Large intestine (tissue), 3 donors: ENCODE results near the gene CD24. TPM values are rescaled to one million over a fixed set of nuclear protein-coding genes. Genes with fewer than 3 reads are reported as not detected.
A peak's percentile ranks its signal among the peaks of the same experiment; 100 is the strongest.
"Not testable (repeated sequence)": the region's sequence is repeated elsewhere in the genome, so short reads cannot be mapped to it uniquely, and the experiment has no call there.

ENCODE experiments used
- DNase-seq, 2 donors: peaks; one replicate each; pipeline versions ENCODE4 v3.0.0 to v3.0.0-alpha.2; 2013
- H3K27ac ChIP-seq: one replicate; pipeline ENCODE4 v1.5.1; 2013; ENCODE audit warnings: low read length
- H3K27me3 ChIP-seq: 2 replicates; pipeline ENCODE4 v1.6.1; 2013; ENCODE audit warnings: low read length; ENCODE audit not compliant: control insufficient read depth, insufficient read depth
- H3K36me3 ChIP-seq: 2 replicates; pipeline ENCODE4 v1.6.1; 2013; ENCODE audit warnings: low read length; ENCODE audit not compliant: control insufficient read depth, insufficient read depth
- H3K4me1 ChIP-seq: one replicate; pipeline ENCODE4 v1.6.1; 2013; ENCODE audit warnings: low read length; ENCODE audit not compliant: control insufficient read depth, insufficient read depth
- H3K4me3 ChIP-seq: one replicate; pipeline ENCODE4 v1.5.1; 2013; ENCODE audit warnings: low read length
- H3K9me3 ChIP-seq: one replicate; pipeline ENCODE4 v1.6.1; 2013; ENCODE audit warnings: mild to moderate bottlenecking, low read depth, low read length, moderate library complexity; ENCODE audit not compliant: control insufficient read depth
- WGBS: methylation state at CpG from one replicate; pipeline ENCODE4 v1.1.5; 2013; ENCODE audit warnings: low lambda C conversion rate; ENCODE audit not compliant: insufficient coverage; 5-methylcytosine and 5-hydroxymethylcytosine counted together
- polyA plus RNA-seq: library from polyadenylated mRNA; unstranded; fragments of 120-200 nt; gene quantifications from one replicate; pipeline ENCODE4 v1.2.1, GENCODE V29; 2013

Gene CD24
- polyA plus RNA-seq, 1 donor = 135 TPM

GRCh38 chr6:106989737-106990136 lies 15.2 kb upstream of the CD24 start:
- H3K36me3 ChIP-seq, H3K27me3 ChIP-seq, H3K4me3 ChIP-seq, H3K4me1 ChIP-seq, H3K9me3 ChIP-seq, H3K27ac ChIP-seq, DNase-seq: not testable (repeated sequence)
- no CpG with 5 or more reads among the region's 3 CpGs for WGBS

DNA sequence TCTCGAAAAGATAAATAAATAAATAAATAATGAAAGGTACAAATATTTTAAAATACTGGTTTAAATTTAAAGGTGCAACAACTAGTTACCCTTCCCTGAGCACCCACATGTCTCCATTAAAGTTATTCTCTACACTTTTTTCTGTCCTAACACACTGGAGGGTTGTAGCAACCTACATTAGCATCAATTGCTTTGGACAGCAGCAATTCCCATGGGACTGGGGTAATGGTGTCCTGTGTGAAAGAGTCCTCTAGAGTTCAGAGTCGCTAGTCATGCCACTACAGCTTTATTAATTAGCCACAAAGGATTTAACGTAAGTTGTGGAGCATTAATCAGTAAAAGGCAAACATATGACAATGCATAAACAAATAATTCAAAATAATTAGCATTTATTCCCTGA lies 14.1 kb upstream of the CD24 start:
- Histone ChIP-seq H3K27me3 (no peaks in the 10 kb centered on the region), H3K27ac (no peak overlapping the region), H3K9me3 (no peaks in the 10 kb centered on the region), H3K36me3 (no peaks in the 10 kb centered on the region), H3K4me3 (no peak overlapping the region), H3K4me1 (no peaks in the 10 kb centered on the region)
- 83% methylated on average over 2 of the region's 3 CpGs for WGBS
- no peak for DNase-seq

DNA sequence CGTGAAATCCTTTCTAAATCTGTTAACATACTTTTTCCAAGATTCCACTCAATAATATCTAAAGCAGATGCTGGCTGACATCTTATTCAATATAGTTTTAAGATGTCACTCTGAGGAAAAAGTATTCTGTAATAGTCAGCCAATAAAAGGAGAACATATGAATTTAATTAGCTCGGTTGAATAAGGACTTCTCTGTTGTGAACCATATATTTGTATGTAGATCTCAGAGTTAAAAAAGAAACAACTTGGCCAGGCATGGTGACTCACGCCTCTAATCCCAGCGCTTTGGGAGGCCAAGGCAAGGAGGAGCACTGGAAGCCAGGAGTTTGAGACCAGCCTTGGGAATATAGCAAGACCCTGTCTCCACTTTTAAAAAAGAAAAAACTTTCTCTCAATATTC lies 7.4 kb upstream of the CD24 start:
- Histone ChIP-seq H3K9me3 (no peaks in the 10 kb centered on the region), H3K27ac (no peak overlapping the region), H3K36me3 (no peaks in the 10 kb centered on the region), H3K27me3 (no peaks in the 10 kb centered on the region), H3K4me1 (no peaks in the 10 kb centered on the region), H3K4me3 (no peak overlapping the region)
- DNase-seq = no peak
- 100% methylated on average over 1 of the region's 4 CpGs for WGBS

DNA sequence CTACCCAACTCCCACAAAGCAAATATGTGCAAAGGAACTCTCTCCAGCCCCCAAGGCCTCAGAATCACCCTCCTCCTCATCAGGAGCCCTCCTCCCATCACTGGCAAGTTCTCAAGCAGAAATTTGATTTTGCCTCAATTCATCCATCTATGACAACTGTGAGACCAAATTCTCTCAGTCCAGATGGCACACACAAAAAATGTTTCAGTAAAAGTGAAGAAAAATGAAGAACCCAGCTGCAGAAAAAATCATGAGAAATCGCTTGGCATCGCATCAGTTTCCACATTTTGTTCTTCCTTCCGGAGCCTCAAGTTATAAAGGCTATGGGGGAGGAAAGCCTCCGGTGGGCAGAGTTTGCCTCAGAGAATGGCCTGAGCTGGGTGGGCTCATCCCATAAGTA lies 6.4 kb upstream of the CD24 start:
- Histone ChIP-seq H3K4me1 (no peaks in the 10 kb centered on the region), H3K27ac (no peak overlapping the region), H3K9me3 (no peaks in the 10 kb centered on the region), H3K36me3 (no peaks in the 10 kb centered on the region), H3K4me3 (no peak overlapping the region), H3K27me3 (peaks cover 3% of the 10 kb centered on the region)
- DNase-seq = no peak
- WGBS = no CpG with 5 or more reads among the region's 4 CpGs

DNA sequence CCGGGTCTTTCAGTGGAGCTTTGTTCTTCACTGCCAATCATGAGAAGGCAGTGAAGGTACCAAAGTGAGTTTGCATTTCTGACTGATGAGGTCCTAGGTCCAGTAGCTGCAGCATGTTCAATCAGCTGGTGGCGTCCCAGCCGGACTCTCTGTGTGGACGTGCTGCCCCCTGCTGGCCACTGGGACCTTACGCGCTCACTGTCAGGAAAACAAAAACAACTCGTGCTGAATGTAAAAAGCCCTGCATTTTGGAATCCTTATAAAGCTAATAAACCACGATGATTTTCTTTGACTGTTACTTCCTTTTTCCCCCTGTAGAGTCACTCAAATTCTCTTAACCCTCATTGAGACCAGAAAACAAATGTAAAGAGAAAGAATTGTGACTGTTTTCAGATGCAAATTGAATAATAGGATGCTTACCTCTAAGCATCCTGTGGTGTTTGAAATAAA lies 4.9 kb upstream of the CD24 start:
- peaks cover 9% of the 10 kb centered on the region for H3K27me3 ChIP-seq
- no peaks in the 10 kb centered on the region for H3K4me1 ChIP-seq
- H3K9me3 ChIP-seq = no peaks in the 10 kb centered on the region
- H3K27ac ChIP-seq = no peak overlapping the region
- H3K4me3 ChIP-seq = no peak overlapping the region
- DNase-seq = peak; percentile 77 to 80
- H3K36me3 ChIP-seq = no peaks in the 10 kb centered on the region
- no CpG with 5 or more reads among the region's 8 CpGs for WGBS

- no peak overlapping the region for H3K4me3 ChIP-seq
- H3K27me3 ChIP-seq = peaks cover 30% of the 10 kb centered on the region
- peaks cover 6% of the 10 kb centered on the region for H3K4me1 ChIP-seq
- H3K9me3 ChIP-seq = no peaks in the 10 kb centered on the region
- no peak overlapping the region for H3K27ac ChIP-seq
- peak; percentile 33 to 72 for DNase-seq
- no peaks in the 10 kb centered on the region for H3K36me3 ChIP-seq
- WGBS = no CpG with 5 or more reads among the region's 3 CpGs
Measured at GRCh38 chr6:106977246-106977645, 2.7 kb upstream of the CD24 start.

- no peak overlapping the region for H3K27ac ChIP-seq
- no peaks in the 10 kb centered on the region for H3K36me3 ChIP-seq
- peak in 1 of 2 donors; percentile 37 for DNase-seq
- peaks cover 9% of the 10 kb centered on the region for H3K4me1 ChIP-seq
- H3K4me3 ChIP-seq = no peak overlapping the region
- H3K9me3 ChIP-seq = no peaks in the 10 kb centered on the region
- peaks cover 30% of the 10 kb centered on the region for H3K27me3 ChIP-seq
- no CpG with 5 or more reads among the region's 5 CpGs for WGBS
Measured at GRCh38 chr6:106976270-106976669, 1.7 kb upstream of the CD24 start.

DNA sequence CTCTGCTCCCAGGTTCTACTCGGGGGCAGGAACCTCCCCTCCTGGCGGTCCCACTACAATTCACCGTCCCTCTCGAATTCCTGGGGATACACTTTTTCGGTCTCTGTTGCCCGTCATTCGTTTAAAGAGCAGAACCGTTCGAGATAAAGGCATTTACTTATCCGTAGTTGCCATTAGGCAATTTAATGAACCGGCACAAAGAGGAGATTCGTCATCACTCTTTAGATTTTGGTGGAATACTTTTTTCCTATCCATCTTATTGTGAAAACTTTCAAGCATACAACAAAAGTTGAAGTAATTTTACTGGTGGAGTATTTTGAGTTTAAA lies 1.2 kb upstream of the CD24 start:
- 0% methylated on average over 2 of the region's 12 CpGs for WGBS
- Histone ChIP-seq H3K9me3 (no peaks in the 10 kb centered on the region), H3K4me1 (peaks cover 9% of the 10 kb centered on the region), H3K27ac (peak overlapping the region; percentile 18), H3K36me3 (no peaks in the 10 kb centered on the region), H3K27me3 (peaks cover 30% of the 10 kb centered on the region), H3K4me3 (peak overlapping the region; percentile 85)
- no peak for DNase-seq

DNA sequence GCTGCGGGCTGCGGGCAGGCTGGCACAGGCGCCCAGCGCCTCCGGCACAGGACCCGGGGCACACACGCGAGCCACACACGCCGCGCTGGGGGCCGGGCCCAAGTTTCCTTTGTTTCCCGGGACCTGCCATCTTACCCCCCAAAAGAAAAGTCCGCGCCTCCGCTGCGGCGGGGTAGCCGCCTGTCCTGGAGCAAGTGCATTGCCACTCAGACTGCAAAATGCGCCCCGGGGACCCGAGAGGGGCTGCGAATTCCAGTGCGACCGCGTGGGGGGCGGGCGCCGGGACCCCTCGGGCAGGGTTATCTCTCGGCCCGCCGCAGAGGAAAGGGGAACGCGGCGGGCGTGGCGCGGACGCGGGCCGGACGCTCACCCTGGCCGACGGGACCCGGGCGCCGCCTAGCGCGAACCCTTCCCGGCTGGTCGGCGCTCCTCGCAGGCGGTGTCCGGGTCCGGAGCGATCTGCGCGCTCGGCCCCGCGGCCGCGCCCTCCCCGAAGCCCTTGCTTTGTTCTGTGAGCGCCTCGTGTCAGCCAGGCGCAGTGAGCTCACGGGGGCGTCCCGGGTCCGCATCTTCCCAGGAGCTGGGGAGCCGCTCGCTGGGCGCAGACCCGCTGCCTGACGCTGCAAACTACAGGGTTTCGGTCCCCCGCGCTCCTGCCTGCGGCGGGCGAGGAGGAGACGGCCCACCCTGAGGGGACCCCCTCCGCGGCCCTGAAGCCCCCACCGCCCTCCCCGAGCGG lies 639 bp upstream of the CD24 start:
- Histone ChIP-seq H3K27ac (peak overlapping the region; percentile 81), H3K27me3 (peaks cover 30% of the 10 kb centered on the region), H3K9me3 (no peaks in the 10 kb centered on the region), H3K4me1 (peaks cover 9% of the 10 kb centered on the region), H3K4me3 (peak overlapping the region; percentile 85), H3K36me3 (no peaks in the 10 kb centered on the region)
- DNase-seq = peak; percentile 22 to 75
- WGBS = no CpG with 5 or more reads among the region's 90 CpGs

- H3K27me3 ChIP-seq = peaks cover 30% of the 10 kb centered on the region
- no peaks in the 10 kb centered on the region for H3K36me3 ChIP-seq
- DNase-seq = peak; percentile 26 to 71
- no CpG with 5 or more reads among the region's 32 CpGs for WGBS
- peaks cover 9% of the 10 kb centered on the region for H3K4me1 ChIP-seq
- H3K4me3 ChIP-seq = peak overlapping the region; percentile 74
- H3K27ac ChIP-seq = peak overlapping the region; percentile 60
- H3K9me3 ChIP-seq = no peaks in the 10 kb centered on the region
Measured at GRCh38 chr6:106973836-106974335, 643 bp downstream of the CD24 start.
